Esophagus muscularis mucosa (tissue), 3 donors: ENCODE data around the gene UNC5B.

Experiments
- CTCF ChIP-seq, 3 experiments: fragments of 200-600 bp in 2 of 3; fragments of 450-650 bp in 1 of 3; sonication (generic) in 2 of 3; IDR thresholded peaks; one replicate each; pipeline ENCODE4 v1.5.1; 2017 to 2019; ENCODE audit warnings: antibody characterized with exemption in 3 of 3, mild to moderate bottlenecking in 2 of 3, moderate library complexity in 1 of 3
- POLR2A ChIP-seq: fragments of 450-650 bp; IDR thresholded peaks from one replicate; pipeline ENCODE4 v1.6.1; 2017; ENCODE audit warnings: antibody characterized with exemption, moderate library complexity, mild to moderate bottlenecking, low read depth

GRCh38 chr10:71184421-71184820 lies 27.9 kb upstream of the UNC5B start:
- TF ChIP-seq CTCF (IDR thresholded peaks at IDR 0.05) (no peak), POLR2A (no peak)
